HCT116 (cell line): ENCODE results near the gene TM9SF2.

Experiments used
- CTCF ChIP-seq, 3 experiments: fragments of 200-600 bp in 1 of 3; sonication (generic) in 1 of 3; IDR thresholded peaks in 2 of 3; conservative IDR thresholded peaks in 1 of 3; 2 replicates each; pipeline ENCODE4 v1.5.1; 2012 to 2017; ENCODE audit warnings: low read depth in 2 of 3, low read length in 2 of 3, antibody characterized with exemption in 1 of 3, borderline replicate concordance in 1 of 3, control low read depth in 1 of 3, mild to moderate bottlenecking in 1 of 3, mixed read lengths in 1 of 3, mixed run types in 1 of 3, moderate library complexity in 1 of 3; ENCODE audit not compliant: insufficient read depth in 1 of 3
- EZH2 ChIP-seq: fragments of 200-600 bp; sonication (generic); IDR thresholded peaks from 2 replicates; pipeline ENCODE4 v1.6.1; 2017; ENCODE audit warnings: antibody characterized with exemption, mixed run types
- EZH2phosphoT487 ChIP-seq: fragments of 200-600 bp; IDR thresholded peaks from 2 replicates; pipeline ENCODE4 v1.6.1; 2018; ENCODE audit warnings: antibody characterized with exemption, borderline replicate concordance
- FOSL1 ChIP-seq: IDR thresholded peaks from 2 replicates; pipeline ENCODE4 v1.6.1; 2012; ENCODE audit warnings: low read depth
- JUND ChIP-seq: IDR thresholded peaks from 2 replicates; pipeline ENCODE4 v1.6.1; 2012
- POLR2A ChIP-seq: IDR thresholded peaks from 2 replicates; pipeline ENCODE4 v1.7.0; 2011; ENCODE audit warnings: borderline replicate concordance; ENCODE audit not compliant: insufficient read depth, insufficient read length; ENCODE audit errors: extremely low read depth
- POLR2AphosphoS5 ChIP-seq: IDR thresholded peaks from 2 replicates; pipeline ENCODE4 v1.6.1; 2011; ENCODE audit warnings: mild to moderate bottlenecking, low read depth, low read length, moderate library complexity
- SIN3A ChIP-seq: IDR thresholded peaks from 2 replicates; pipeline ENCODE4 v1.6.1; 2012; ENCODE audit warnings: low read depth
- TCF7L2 ChIP-seq: IDR thresholded peaks from 2 replicates; pipeline ENCODE4 v1.7.0; 2011; ENCODE audit warnings: borderline replicate concordance, inconsistent platforms; ENCODE audit not compliant: insufficient read depth, insufficient read length; ENCODE audit errors: extremely low read depth
- YY1 ChIP-seq: IDR thresholded peaks from 2 replicates; pipeline ENCODE4 v1.6.1; 2011; ENCODE audit warnings: low read length, low read depth, moderate library complexity, mild to moderate bottlenecking; ENCODE audit not compliant: insufficient replicate concordance; ENCODE audit errors: extremely low read depth
- ZNF274 ChIP-seq: fragments of 200-500 bp; sonication (Bioruptor generic); IDR thresholded peaks from 2 replicates; pipeline ENCODE4 v1.6.1; 2014; ENCODE audit warnings: mild to moderate bottlenecking, low read depth, low read length, inconsistent platforms
- TF ChIP-seq, protein P1 (sequence below): IDR thresholded peaks from 2 replicates; pipeline ENCODE4 v1.6.1; 2011; ENCODE audit warnings: mild to moderate bottlenecking, low read length, moderate library complexity; ENCODE audit not compliant: insufficient replicate concordance; ENCODE audit errors: extremely low read depth
- TF ChIP-seq, protein P2 (sequence below): IDR thresholded peaks from 2 replicates; pipeline ENCODE4 v1.6.1; 2012

- TF ChIP-seq POLR2A = no peak
- TF ChIP-seq POLR2AphosphoS5 = no peak
- no peak for TF ChIP-seq CTCF (IDR thresholded peaks at IDR 0.05 in 2 of 3, conservative IDR thresholded peaks at IDR 0.05 in 1 of 3; ENCODE audit: borderline replicate concordance in 1 of 3, insufficient read depth in 1 of 3, low read depth in 2 of 3, low read length in 2 of 3)
- TF ChIP-seq EZH2 = no peak
- no peak for TF ChIP-seq EZH2phosphoT487
- TF ChIP-seq ZNF274 = no peak
- no peak for TF ChIP-seq YY1
- no peak for TF ChIP-seq JUND
- no peak for TF ChIP-seq FOSL1
- TF ChIP-seq, protein P1, sequence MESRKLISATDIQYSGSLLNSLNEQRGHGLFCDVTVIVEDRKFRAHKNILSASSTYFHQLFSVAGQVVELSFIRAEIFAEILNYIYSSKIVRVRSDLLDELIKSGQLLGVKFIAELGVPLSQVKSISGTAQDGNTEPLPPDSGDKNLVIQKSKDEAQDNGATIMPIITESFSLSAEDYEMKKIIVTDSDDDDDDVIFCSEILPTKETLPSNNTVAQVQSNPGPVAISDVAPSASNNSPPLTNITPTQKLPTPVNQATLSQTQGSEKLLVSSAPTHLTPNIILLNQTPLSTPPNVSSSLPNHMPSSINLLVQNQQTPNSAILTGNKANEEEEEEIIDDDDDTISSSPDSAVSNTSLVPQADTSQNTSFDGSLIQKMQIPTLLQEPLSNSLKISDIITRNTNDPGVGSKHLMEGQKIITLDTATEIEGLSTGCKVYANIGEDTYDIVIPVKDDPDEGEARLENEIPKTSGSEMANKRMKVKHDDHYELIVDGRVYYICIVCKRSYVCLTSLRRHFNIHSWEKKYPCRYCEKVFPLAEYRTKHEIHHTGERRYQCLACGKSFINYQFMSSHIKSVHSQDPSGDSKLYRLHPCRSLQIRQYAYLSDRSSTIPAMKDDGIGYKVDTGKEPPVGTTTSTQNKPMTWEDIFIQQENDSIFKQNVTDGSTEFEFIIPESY = no peak
- TF ChIP-seq TCF7L2 = no peak
- no peak for TF ChIP-seq SIN3A
- TF ChIP-seq, protein P2, sequence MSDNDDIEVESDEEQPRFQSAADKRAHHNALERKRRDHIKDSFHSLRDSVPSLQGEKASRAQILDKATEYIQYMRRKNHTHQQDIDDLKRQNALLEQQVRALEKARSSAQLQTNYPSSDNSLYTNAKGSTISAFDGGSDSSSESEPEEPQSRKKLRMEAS = no peak
Measured at GRCh38 chr13:99585609-99586008, 84.3 kb downstream of the TM9SF2 start.
